GM12872 (cell line): ENCODE results near the gene SKP1.

Experiments used
- TF ChIP-seq, protein P1 (sequence below): IDR thresholded peaks from 3 replicates; pipeline ENCODE4 v1.5.1; 2011; ENCODE audit warnings: low read depth, mild to moderate bottlenecking, low read length, moderate library complexity; ENCODE audit not compliant: insufficient read depth

Gene SKP1

DNA sequence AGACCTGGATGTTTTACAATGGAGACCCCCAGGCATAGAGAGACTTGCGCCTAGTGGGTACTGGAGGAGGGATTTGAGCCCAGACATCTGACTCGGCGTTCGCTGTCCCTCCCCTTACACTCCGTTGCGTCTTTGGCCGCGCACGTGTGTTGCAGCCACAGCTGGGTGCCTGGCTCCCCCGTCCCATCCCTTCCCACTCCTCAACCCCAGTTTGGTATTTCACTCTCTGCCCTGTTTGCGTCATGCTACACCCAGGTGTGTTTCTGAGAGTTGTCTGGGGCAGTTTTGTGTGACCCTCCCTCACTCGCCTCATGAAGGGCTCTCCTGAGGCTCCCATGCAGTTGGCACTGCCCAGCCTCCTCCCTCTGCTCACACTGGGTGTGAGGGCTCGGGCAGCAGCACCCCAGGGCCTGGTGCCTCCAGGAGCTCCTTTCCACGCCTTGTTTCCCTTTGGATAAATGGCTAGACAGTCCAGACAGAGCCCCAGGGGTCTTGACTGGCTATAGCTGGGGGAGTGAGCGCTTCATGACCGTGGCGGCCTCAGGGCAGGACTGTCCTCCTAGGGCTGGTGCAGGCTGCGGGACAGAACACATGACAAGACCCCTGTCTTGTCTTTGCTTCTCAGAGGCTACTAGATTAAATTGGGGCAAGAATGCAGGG is 48.6 kb downstream of the SKP1 start:
- TF ChIP-seq, protein P1, sequence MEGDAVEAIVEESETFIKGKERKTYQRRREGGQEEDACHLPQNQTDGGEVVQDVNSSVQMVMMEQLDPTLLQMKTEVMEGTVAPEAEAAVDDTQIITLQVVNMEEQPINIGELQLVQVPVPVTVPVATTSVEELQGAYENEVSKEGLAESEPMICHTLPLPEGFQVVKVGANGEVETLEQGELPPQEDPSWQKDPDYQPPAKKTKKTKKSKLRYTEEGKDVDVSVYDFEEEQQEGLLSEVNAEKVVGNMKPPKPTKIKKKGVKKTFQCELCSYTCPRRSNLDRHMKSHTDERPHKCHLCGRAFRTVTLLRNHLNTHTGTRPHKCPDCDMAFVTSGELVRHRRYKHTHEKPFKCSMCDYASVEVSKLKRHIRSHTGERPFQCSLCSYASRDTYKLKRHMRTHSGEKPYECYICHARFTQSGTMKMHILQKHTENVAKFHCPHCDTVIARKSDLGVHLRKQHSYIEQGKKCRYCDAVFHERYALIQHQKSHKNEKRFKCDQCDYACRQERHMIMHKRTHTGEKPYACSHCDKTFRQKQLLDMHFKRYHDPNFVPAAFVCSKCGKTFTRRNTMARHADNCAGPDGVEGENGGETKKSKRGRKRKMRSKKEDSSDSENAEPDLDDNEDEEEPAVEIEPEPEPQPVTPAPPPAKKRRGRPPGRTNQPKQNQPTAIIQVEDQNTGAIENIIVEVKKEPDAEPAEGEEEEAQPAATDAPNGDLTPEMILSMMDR: no peak

DNA sequence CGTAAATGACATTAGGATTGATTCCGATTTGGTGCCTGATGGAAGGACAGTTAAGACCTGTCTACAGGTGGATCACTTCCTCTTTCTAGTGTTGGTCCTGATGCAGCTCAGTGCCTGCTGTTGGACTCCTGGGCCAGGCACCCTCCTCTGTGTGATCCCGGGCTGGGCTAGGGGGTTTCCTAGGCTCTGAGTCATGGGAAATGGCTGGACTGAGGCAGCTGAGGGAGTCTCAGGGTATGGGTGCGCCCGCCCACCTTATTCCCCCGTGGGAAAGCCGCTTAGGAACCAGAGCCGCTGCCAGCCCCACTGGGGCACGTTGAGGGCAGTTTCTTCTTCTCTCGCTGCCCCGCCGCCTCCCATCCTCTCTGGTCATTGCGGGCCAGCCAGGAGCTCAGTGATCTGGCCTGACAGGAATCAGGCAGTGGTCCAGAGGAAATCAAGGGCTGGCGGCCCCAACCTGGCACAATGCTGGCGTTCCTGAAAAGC is 49.3 kb downstream of the SKP1 start:
- TF ChIP-seq, protein P1: no peak

DNA sequence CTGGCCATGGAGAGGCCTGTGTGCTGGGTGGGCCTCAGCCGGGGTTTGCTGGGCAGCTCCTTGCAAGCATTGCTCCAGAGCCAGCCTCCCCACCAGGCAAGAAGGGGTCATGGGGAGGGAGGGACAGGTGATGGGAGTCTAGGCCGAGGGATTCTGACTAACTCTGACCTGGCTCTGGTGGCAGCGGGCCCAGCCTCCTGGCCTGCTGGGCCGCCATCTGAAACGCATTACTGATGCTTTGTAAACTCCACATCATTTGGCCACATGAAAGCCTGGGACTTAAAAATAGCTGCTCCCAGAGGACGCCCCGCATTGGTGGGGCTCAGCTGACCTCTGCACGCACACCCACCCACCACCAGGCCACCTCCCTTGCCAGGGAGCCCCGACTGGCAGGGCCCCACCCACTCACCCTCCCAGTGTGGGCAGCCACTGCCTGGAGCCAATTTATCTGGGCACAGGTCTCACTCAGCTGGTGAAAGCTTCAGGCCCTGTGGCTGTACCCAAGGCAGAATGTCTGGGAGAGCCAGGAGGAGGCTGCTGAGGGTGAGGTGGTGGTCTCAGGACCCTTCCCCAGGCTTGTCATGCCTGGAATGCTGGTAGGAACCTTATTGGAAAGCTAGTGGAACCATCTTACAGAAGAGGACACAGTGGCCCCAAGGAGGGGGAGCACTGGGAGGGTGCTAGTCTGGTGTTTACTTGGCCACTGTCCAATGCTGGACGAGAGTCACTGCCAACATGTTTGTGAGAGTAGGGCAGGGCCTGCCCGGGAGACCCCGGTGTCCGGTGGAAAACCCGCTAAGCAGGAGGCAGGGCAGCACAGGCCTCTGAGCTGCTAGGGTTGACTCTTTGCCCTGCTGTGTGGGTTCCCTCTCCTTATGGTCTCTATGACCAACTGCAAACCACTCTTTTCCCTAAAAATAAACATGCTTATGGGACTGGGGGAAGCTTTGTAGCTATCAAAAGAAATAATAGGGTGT is 51.4 kb downstream of the SKP1 start:
- TF ChIP-seq, protein P1: no peak

DNA sequence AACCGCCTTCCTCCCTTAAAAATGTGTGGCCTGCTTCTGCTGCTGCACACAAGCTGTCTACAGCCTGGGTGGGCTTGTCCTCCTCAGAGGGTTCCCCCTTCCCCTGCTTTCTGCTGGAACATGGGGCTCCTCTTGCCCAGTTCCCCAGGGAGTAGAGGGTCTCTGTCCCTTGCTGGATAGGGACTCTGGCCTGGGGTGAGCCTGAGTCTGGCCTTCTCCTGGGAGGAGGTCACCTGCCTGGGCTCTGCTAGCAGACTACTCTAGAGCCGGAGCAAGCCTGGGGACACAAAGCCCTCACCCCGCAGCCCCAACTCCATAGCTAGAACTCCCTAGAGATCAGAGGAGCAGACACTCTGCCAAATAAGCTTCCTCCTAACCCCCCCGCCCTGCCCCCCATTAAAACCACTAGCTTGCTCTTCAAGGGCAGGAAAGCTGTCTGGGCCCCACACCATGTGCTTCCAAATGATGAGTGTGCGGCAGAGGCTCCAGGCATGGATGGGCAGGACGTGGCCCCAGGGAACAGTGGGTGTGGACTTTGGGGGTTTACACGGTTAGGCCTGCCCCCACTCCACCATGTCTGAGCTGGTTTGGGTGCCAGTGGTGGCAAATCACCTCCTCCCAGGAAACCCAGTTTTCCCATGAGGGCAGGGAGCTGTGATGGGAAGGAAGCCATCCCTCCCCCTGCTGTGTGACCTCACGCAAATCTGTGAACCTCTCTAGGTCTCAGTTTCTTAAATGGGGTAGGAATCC is 52.3 kb downstream of the SKP1 start:
- TF ChIP-seq, protein P1: no peak

DNA sequence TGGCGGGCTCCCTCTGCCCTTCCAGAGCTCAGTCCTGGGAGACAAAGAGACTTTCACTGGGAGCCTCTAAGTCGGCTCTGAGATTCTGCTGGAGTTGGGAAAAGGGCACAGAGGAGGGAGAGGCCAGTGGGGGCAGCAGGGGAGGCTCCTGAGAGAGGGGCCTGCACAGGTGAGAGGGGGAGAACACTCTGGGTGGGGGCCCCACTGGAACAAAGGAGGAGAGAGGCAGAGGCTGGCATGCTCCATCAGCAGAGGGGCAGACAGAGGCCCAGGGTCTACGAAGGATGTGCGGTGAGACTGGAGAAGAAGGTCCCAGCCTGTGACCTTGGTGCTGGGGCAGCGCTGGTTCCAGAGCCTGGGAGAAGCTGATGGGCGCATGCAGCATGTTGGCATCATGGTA is 53.4 kb downstream of the SKP1 start:
- TF ChIP-seq, protein P1: no peak

DNA sequence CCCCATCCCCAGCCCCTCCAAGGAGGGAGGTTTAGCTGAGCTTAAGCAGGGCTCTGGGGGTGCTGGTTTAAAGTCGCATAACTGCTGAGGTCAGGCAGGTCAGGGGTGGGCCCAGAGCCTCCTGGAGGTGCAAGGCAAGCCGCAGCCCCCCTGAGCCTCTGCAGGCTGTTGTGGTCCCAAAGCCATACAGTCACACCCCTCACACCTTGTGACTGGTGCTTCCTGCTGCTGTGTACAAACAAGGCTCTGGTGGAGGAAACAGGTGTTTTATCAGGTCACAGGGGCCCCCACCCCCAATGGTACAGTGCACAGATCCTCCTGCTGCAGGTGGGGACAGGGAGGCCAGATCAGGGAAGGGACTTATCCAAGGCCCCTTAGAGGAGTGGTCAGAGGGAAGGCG is 54.2 kb downstream of the SKP1 start:
- TF ChIP-seq, protein P1: no peak
